ENCODE results near the gene DPP6.

Gene DPP6

GRCh38 chr7:154433632-154434598, 381.7 kb downstream of the DPP6 start:
- in situ Hi-C loops (cut with HindIII; ENCODE audit: low pct_ligation_motif_present, low sequenced_read_pairs), result no loop called here
- no peak for DNase-seq
- Histone ChIP-seq H3K36me3 (replicated peaks) (no peaks in the 10 kb centered on the region), H3K4me3 (ENCODE audit: low read depth, low read length) (no peak overlapping the region), H3K27ac (no peak overlapping the region), H3K27me3 (replicated peaks) (no peaks in the 10 kb centered on the region)
- TF ChIP-seq, protein P1, sequence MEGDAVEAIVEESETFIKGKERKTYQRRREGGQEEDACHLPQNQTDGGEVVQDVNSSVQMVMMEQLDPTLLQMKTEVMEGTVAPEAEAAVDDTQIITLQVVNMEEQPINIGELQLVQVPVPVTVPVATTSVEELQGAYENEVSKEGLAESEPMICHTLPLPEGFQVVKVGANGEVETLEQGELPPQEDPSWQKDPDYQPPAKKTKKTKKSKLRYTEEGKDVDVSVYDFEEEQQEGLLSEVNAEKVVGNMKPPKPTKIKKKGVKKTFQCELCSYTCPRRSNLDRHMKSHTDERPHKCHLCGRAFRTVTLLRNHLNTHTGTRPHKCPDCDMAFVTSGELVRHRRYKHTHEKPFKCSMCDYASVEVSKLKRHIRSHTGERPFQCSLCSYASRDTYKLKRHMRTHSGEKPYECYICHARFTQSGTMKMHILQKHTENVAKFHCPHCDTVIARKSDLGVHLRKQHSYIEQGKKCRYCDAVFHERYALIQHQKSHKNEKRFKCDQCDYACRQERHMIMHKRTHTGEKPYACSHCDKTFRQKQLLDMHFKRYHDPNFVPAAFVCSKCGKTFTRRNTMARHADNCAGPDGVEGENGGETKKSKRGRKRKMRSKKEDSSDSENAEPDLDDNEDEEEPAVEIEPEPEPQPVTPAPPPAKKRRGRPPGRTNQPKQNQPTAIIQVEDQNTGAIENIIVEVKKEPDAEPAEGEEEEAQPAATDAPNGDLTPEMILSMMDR (IDR thresholded peaks at IDR 0.05; ENCODE audit: low read depth, low read length, missing control alignments), result no peak

GRCh38 chr7:154436560-154436959, 384.4 kb downstream of the DPP6 start:
- no peaks in the 10 kb centered on the region for H3K27me3 ChIP-seq (replicated peaks)
- DNase-seq, result no peak
- in situ Hi-C loops (cut with HindIII; ENCODE audit: low pct_ligation_motif_present, low sequenced_read_pairs), result no loop called here

DNA sequence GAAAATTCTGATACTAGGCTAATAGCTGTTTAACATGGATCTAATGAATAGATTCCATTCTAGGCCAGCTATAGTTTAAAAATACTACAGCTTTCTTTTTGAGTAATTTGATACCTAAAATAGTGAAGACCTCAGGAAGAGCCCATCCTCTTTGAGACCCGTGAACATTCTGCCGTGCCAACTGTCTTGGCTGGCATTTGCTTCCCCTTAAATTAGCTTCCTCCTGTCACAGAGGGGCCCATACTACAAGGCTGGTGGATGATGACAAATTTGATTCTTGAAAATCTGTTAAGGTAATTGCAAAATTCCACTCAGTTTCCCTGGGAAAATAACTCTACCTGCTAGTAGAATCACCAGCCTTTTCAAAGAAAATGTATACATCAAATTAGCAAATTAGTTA, 385.0 kb downstream of the DPP6 start:
- Histone ChIP-seq H3K27ac (no peak overlapping the region), H3K27me3 (replicated peaks) (no peaks in the 10 kb centered on the region), H3K4me3 (ENCODE audit: low read depth, low read length) (no peak overlapping the region), H3K36me3 (replicated peaks) (no peaks in the 10 kb centered on the region)
- no peak for DNase-seq
- TF ChIP-seq, protein P1 (IDR thresholded peaks at IDR 0.05; ENCODE audit: low read depth, low read length, missing control alignments), result no peak
- in situ Hi-C loops (cut with HindIII; ENCODE audit: low pct_ligation_motif_present, low sequenced_read_pairs), result no loop called here

More at GRCh38 chr7:154436560-154436959, 384.4 kb downstream of the DPP6 start:
- Histone ChIP-seq H3K36me3 (replicated peaks) (no peaks in the 10 kb centered on the region), H3K4me3 (ENCODE audit: low read depth, low read length) (no peak overlapping the region), H3K27ac (no peak overlapping the region)
- TF ChIP-seq, protein P1 (IDR thresholded peaks at IDR 0.05; ENCODE audit: low read depth, low read length, missing control alignments), result no peak

GRCh38 chr7:154438571-154439367, 386.6 kb downstream of the DPP6 start:
- no peaks in the 10 kb centered on the region for H3K27me3 ChIP-seq (replicated peaks)
- no peak for DNase-seq
- H3K27ac ChIP-seq, result no peak overlapping the region
- in situ Hi-C loops (cut with HindIII; ENCODE audit: low pct_ligation_motif_present, low sequenced_read_pairs), result no loop called here
- TF ChIP-seq, protein P1 (IDR thresholded peaks at IDR 0.05; ENCODE audit: low read depth, low read length, missing control alignments), result no peak
- no peaks in the 10 kb centered on the region for H3K36me3 ChIP-seq (replicated peaks)
- H3K4me3 ChIP-seq (ENCODE audit: low read depth, low read length), result no peak overlapping the region

- Histone ChIP-seq H3K27ac (no peak overlapping the region), H3K4me3 (ENCODE audit: low read depth, low read length) (no peak overlapping the region), H3K36me3 (replicated peaks) (no peaks in the 10 kb centered on the region), H3K27me3 (replicated peaks) (no peaks in the 10 kb centered on the region)
- TF ChIP-seq, protein P1 (IDR thresholded peaks at IDR 0.05; ENCODE audit: low read depth, low read length, missing control alignments), result no peak
- DNase-seq, result no peak
- in situ Hi-C loops (cut with HindIII; ENCODE audit: low pct_ligation_motif_present, low sequenced_read_pairs), result no loop called here
These were observed 387.9 kb downstream of the DPP6 start for GRCh38 chr7:154440058-154440457.

All from brain microvascular endothelial cell (primary cell).